Hepatocyte (in vitro differentiated cells): ENCODE measurements around the gene ALB.

Experiments used
- EZH2 ChIP-seq: fragments of 200-600 bp; sonication (generic); IDR thresholded peaks from 2 replicates; pipeline ENCODE4 v1.6.1; 2016; ENCODE audit warnings: antibody characterized with exemption, mild to moderate bottlenecking, borderline replicate concordance
- TF ChIP-seq, protein P1 (sequence below): fragments of 200-600 bp; sonication (generic); IDR thresholded peaks from 2 replicates; pipeline ENCODE4 v1.5.1; 2016; ENCODE audit warnings: antibody characterized with exemption, mild to moderate bottlenecking; ENCODE audit not compliant: poor library complexity

- TF ChIP-seq, protein P1, sequence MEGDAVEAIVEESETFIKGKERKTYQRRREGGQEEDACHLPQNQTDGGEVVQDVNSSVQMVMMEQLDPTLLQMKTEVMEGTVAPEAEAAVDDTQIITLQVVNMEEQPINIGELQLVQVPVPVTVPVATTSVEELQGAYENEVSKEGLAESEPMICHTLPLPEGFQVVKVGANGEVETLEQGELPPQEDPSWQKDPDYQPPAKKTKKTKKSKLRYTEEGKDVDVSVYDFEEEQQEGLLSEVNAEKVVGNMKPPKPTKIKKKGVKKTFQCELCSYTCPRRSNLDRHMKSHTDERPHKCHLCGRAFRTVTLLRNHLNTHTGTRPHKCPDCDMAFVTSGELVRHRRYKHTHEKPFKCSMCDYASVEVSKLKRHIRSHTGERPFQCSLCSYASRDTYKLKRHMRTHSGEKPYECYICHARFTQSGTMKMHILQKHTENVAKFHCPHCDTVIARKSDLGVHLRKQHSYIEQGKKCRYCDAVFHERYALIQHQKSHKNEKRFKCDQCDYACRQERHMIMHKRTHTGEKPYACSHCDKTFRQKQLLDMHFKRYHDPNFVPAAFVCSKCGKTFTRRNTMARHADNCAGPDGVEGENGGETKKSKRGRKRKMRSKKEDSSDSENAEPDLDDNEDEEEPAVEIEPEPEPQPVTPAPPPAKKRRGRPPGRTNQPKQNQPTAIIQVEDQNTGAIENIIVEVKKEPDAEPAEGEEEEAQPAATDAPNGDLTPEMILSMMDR = no peak
- no peak for TF ChIP-seq EZH2
Measured at GRCh38 chr4:73405138-73405537, 1.1 kb downstream of the ALB start.
